ENCODE data around the gene LRRC1.

GRCh38 chr6:53906103-53906502 lies 111.3 kb downstream of the LRRC1 start:
- TF ChIP-seq CTCF (conservative IDR thresholded peaks at IDR 0.05; ENCODE audit: low read depth in 2 of 2) (no peak), CREB1 (CRISPR knock-in tag; IDR thresholded peaks at IDR 0.05; ENCODE audit: low read depth) (no peak), POLR2AphosphoS5 (IDR thresholded peaks at IDR 0.05; ENCODE audit: low read depth) (no peak), EZH2 (IDR thresholded peaks at IDR 0.05; ENCODE audit: low read depth, unreplicated experiment) (no peak), REST (IDR thresholded peaks at IDR 0.05; ENCODE audit: unreplicated experiment) (no peak), EZH2phosphoT487 (IDR thresholded peaks at IDR 0.05; ENCODE audit: unreplicated experiment) (no peak)
